HCT116 (cell line): Measurements from ENCODE around the gene HAP1. TPM values are rescaled to one million over a fixed set of nuclear protein-coding genes. Genes with fewer than 3 reads are reported as not detected.
"Not testable (repeated sequence)": the region's sequence is repeated elsewhere in the genome, so short reads cannot be mapped to it uniquely, and the experiment has no call there.

Experiments used
- ATAC-seq: fragments of 200-7000 bp; cut with Tn5 transposase; 2 replicates; pipeline ENCODE4 v1.9.1; 2020; ENCODE audit warnings: mild to moderate bottlenecking, moderate library complexity
- BruUV-seq: library from RNA; stranded (reverse); fragments of 400-500 nt; replicated peaks from 2 replicates; lab custom pipeline; 2021; lab: Mats Ljungman, UMichigan
- CTCF ChIA-PET: fragments of 300-600 bp; sonication (Branson Sonifier 250); formaldehyde crosslinking; loops from one replicate; lab custom pipeline; 2021; ENCODE audit warnings: antibody characterized with exemption; lab: Charles Lee
- POLR2A ChIA-PET: fragments of 300-600, 350-600 bp; sonication (Branson Sonifier 250); formaldehyde crosslinking; loops from one replicate; lab custom pipeline; 2021; ENCODE audit warnings: antibody characterized with exemption; lab: Charles Lee
- RAD21 ChIA-PET, 2 experiments: fragments of 300-600 bp; sonication (Branson Sonifier 250); formaldehyde crosslinking; loops; one replicate each; lab custom pipeline; 2023; ENCODE audit warnings: low total read pairs in 2 of 2; ENCODE audit not compliant: uncharacterized antibody in 2 of 2, unreplicated experiment in 2 of 2, low non-redundant PET in 1 of 2; lab: Charles Lee
- DNase-seq: peaks from one replicate; pipeline ENCODE4 v3.0.0-alpha.2; 2010; ENCODE audit warnings: low read depth, low spot score
- H2AFZ ChIP-seq: fragments of 200-600 bp; shearing (Covaris generic), sonication (generic); 2 replicates; pipeline ENCODE4 v1.6.1; 2017; ENCODE audit warnings: low read depth, mixed run types, mixed read lengths, antibody characterized with exemption, low read length; ENCODE audit not compliant: poor library complexity, severe bottlenecking
- H3K27ac ChIP-seq: 2 replicates; pipeline ENCODE4 v1.5.1; 2012; ENCODE audit warnings: low read depth, low read length
- H3K27me3 ChIP-seq: fragments of 200-600 bp; sonication (generic); 2 replicates; pipeline ENCODE4 v1.6.1; 2016; ENCODE audit warnings: mixed run types, low read length, mixed read lengths; ENCODE audit not compliant: insufficient read depth
- H3K36me3 ChIP-seq, 2 experiments: fragments of 200-500 bp in 1 of 2; fragments of 200-600 bp in 1 of 2; sonication (Bioruptor generic) in 1 of 2; sonication (generic) in 1 of 2; 2 replicates each; pipeline versions ENCODE4 v1.5.1 to v1.6.1; 2014 to 2016; ENCODE audit warnings: low read length in 2 of 2, inconsistent platforms in 1 of 2, mixed read lengths in 1 of 2, mixed run types in 1 of 2; ENCODE audit not compliant: insufficient read depth in 2 of 2, control insufficient read depth in 1 of 2
- H3K4me1 ChIP-seq, 2 experiments: fragments of 200-600 bp in 1 of 2; sonication (generic) in 1 of 2; 2 replicates each; pipeline versions ENCODE4 v1.5.1 to v1.6.1; 2012 to 2017; ENCODE audit warnings: low read length in 2 of 2, inconsistent platforms in 1 of 2, mild to moderate bottlenecking in 1 of 2, mixed read lengths in 1 of 2, mixed run types in 1 of 2, moderate library complexity in 1 of 2; ENCODE audit not compliant: insufficient read depth in 2 of 2, control insufficient read depth in 1 of 2
- H3K4me2 ChIP-seq: fragments of 200-600 bp; sonication (generic); 2 replicates; pipeline ENCODE4 v1.6.1; 2017; ENCODE audit warnings: mixed run types, low read length, mixed read lengths
- H3K4me3 ChIP-seq, 2 experiments: fragments of 200-600 bp in 1 of 2; sonication (generic) in 1 of 2; replicated peaks in 1 of 2; 2 replicates each; pipeline ENCODE4 v1.5.1; 2011 to 2016; ENCODE audit warnings: low read length in 2 of 2, control low read depth in 1 of 2, low read depth in 1 of 2, mild to moderate bottlenecking in 1 of 2, mixed read lengths in 1 of 2, mixed run types in 1 of 2
- H3K79me2 ChIP-seq: fragments of 200-600 bp; sonication (generic); 2 replicates; pipeline ENCODE4 v1.6.1; 2017; ENCODE audit warnings: mild to moderate bottlenecking, mixed run types, low read length, moderate library complexity, mixed read lengths; ENCODE audit not compliant: insufficient read depth
- H3K9ac ChIP-seq: fragments of 200-600 bp; sonication (generic); 2 replicates; pipeline ENCODE4 v1.6.1; 2016; ENCODE audit warnings: low read length, mixed read lengths
- H3K9me2 ChIP-seq: fragments of 200-600 bp; sonication (generic), shearing (Covaris generic); 2 replicates; pipeline ENCODE4 v1.6.1; 2017; ENCODE audit warnings: mixed run types, mild to moderate bottlenecking, moderate library complexity; ENCODE audit not compliant: insufficient read depth
- H3K9me3 ChIP-seq, 2 experiments: fragments of 200-500 bp in 1 of 2; fragments of 200-600 bp in 1 of 2; sonication (Bioruptor generic) in 1 of 2; sonication (generic) in 1 of 2; 2 replicates each; pipeline ENCODE4 v1.6.1; 2014 to 2017; ENCODE audit warnings: low read length in 2 of 2, mixed read lengths in 2 of 2, inconsistent platforms in 1 of 2, low read depth in 1 of 2, mild to moderate bottlenecking in 1 of 2, mixed run types in 1 of 2, moderate library complexity in 1 of 2; ENCODE audit not compliant: control insufficient read depth in 1 of 2, insufficient read depth in 1 of 2
- H4K20me1 ChIP-seq: fragments of 200-600 bp; sonication (generic), shearing (Covaris generic); 2 replicates; pipeline ENCODE4 v1.6.1; 2017; ENCODE audit warnings: mixed run types, mild to moderate bottlenecking, moderate library complexity; ENCODE audit not compliant: insufficient read depth
- intact Hi-C: fragments of 100-400 bp; cut with micrococcal nuclease; formaldehyde crosslinking; loops from 2 replicates; pipeline ENCODE4 v1.10.0; 2022
- total RNA-seq: library from RNA; stranded (reverse); gene quantifications from one replicate; pipeline ENCODE4 v1.2.1, GENCODE V29; 2021; ENCODE audit not compliant: unreplicated experiment

Gene HAP1
- total RNA-seq, 1 experiment from 2014 or later, result 3.4 TPM

DNA sequence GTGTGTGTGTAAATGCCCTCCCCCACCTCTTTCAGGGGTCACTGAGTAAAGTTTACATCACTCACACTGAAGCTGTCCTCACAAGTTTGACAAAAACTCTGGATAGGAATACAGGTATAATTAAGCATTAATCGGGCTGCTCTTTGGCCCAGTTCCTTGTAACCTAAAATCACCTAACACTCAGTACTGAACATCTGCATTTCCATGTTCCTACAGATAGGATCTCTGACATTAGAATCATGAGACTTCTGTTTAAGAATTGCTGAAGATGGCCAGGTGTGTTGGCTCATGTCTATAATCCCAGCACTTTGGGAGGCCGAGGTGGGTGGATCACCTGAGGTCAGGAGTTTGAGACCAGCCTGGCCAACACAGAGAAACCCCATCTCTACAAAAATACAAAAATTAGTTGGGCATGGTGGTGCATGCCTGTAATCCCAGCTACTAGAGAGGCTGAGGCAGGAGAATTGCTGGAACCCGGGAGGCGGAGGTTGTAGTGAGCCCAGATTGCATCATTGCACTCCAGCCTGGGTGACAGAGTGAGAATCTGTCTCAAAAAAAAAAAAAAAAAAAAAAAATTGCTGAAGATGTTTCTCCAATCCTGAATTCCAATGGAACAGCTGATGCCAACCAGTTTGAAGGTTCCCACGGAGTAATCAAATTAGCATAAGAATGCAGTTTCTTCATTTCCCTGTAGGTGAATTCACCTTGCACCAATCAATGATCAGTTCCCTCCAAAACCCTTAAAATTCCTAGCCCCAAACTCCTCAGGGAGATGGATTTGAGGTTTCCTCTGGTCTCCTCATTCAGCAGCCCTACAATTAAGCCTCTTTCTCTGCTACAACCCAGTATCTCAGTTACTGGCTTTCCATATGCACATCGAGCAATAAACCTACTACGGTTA is 59.0 kb downstream of the HAP1 start:
- H3K4me2 ChIP-seq, BruUV-seq, RAD21 ChIA-PET: not testable (repeated sequence)

More for the DNA sequence above, 59.0 kb downstream of the HAP1 start:
- H3K4me3 ChIP-seq, H3K9me2 ChIP-seq, H3K79me2 ChIP-seq, H3K27me3 ChIP-seq, H2AFZ ChIP-seq, ATAC-seq, H3K27ac ChIP-seq, H4K20me1 ChIP-seq, H3K36me3 ChIP-seq, H3K9ac ChIP-seq, DNase-seq, H3K9me3 ChIP-seq, intact Hi-C loops, CTCF ChIA-PET: not testable (repeated sequence)
- peaks cover 8 to 18% of the 10 kb centered on the region in 2 experiments for H3K4me1 ChIP-seq
- POLR2A ChIA-PET, result interaction anchor here (5.7 kb wide), 1 partner anchor 14 kb away, joined by 112 read pairs; the partner anchor contains the start of gene EIF1

Other genes starting within 250 kb of the HAP1 start
- not detected for gene KRT36, start 244.7 kb downstream of the HAP1 start, total RNA-seq
- gene KRT13, start 229.0 kb downstream of the HAP1 start, total RNA-seq, result 3.7 TPM
- gene KRT15, start 215.8 kb downstream of the HAP1 start, total RNA-seq, result 37.1 TPM
- gene KRT19, start 206.3 kb downstream of the HAP1 start, total RNA-seq, result 1,248 TPM
- gene KRT9, start 162.6 kb downstream of the HAP1 start, total RNA-seq, result 0.15 TPM
- gene KRT14, start 147.7 kb downstream of the HAP1 start, total RNA-seq, result not detected
- 0.61 TPM for gene KRT16, start 121.9 kb downstream of the HAP1 start, total RNA-seq
- gene KRT17, start 110.1 kb downstream of the HAP1 start, total RNA-seq, result not detected
- gene EIF1, start 45.8 kb downstream of the HAP1 start, total RNA-seq, result 1,082 TPM
- gene GAST, start 22.3 kb downstream of the HAP1 start, total RNA-seq, result not detected
- gene JUP, start 52.1 kb upstream of the HAP1 start, total RNA-seq, result 224 TPM
- gene P3H4, start 77.3 kb upstream of the HAP1 start, total RNA-seq, result 23.4 TPM
- 78.5 TPM for gene FKBP10, start 78.4 kb upstream of the HAP1 start, total RNA-seq
- 110 TPM for gene NT5C3B, start 101.6 kb upstream of the HAP1 start, total RNA-seq
- gene KLHL10, start 103.2 kb upstream of the HAP1 start, total RNA-seq, result not detected
- 22.4 TPM for gene KLHL11, start 130.8 kb upstream of the HAP1 start, total RNA-seq
- gene ACLY, start 184.3 kb upstream of the HAP1 start, total RNA-seq, result 222 TPM
- 0.98 TPM for gene ODAD4, start 196.0 kb upstream of the HAP1 start, total RNA-seq
- 51.2 TPM for gene CNP, start 232.2 kb upstream of the HAP1 start, total RNA-seq